ENCODE results near the gene XYLT2. TPM values are rescaled to one million over a fixed set of nuclear protein-coding genes. Genes with fewer than 3 reads are reported as not detected.

The XYLT2 gene
- total RNA-seq, 2 experiments from 2014 or later = 22.5 to 25.5 TPM

DNA sequence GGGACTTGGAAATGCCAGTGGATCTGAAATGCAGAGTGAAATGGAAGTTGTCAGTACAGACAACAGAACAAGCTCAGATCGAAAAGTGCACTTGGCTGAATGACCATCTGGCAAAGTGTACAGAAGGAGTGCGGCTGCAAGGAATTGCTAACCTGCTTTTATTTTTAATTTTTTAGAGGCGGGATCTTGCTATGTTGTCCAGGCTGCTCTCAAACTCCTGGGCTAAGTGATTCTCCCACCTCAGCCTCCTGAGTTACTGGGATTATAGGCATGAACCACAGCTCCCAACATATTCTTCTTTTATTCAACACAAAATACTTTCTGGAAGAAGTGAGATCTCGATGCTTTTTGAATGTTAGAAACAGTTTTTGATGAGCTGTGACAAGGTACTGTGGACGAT is 47.8 kb downstream of the XYLT2 start:
- POLR2A ChIA-PET = no interaction called here

GRCh38 chr17:50394711-50395110 is 48.8 kb downstream of the XYLT2 start:
- H3K9me3 ChIP-seq (ENCODE audit: low read length) = no peaks in the 10 kb centered on the region
- intact Hi-C loops (cut with micrococcal nuclease; ENCODE audit: unreplicated experiment) = no loop called here
- peaks cover 44% of the 10 kb centered on the region for H3K4me1 ChIP-seq (ENCODE audit: insufficient read depth, low read length, poor library complexity, severe bottlenecking)
- H3K4me3 ChIP-seq (ENCODE audit: low read depth, low read length, poor library complexity, severe bottlenecking) = no peak overlapping the region
- no peaks in the 10 kb centered on the region for H3K9me2 ChIP-seq (ENCODE audit: insufficient read depth, low read length)
- DNase-seq (ENCODE audit: low spot score) = no peak
- no TSS peak for BruUV-seq (replicated peaks)
- H2AFZ ChIP-seq (ENCODE audit: low read length) = no peak overlapping the region
- H3K36me3 ChIP-seq (ENCODE audit: insufficient read depth, low read length) = peaks cover 57% of the 10 kb centered on the region
- peaks cover 18% of the 10 kb centered on the region; the same call in 1 of the 2 replicates for H4K20me1 ChIP-seq (ENCODE audit: insufficient read depth, low read length)
- no peak overlapping the region for H3K27ac ChIP-seq (ENCODE audit: low read depth, low read length, poor library complexity, severe bottlenecking)
- ChIA-PET CTCF (ENCODE audit: unreplicated experiment) (interaction anchor here (0.6 kb wide), 1 partner anchor 42 kb away, joined by 3 read pairs; no protein-coding TSS in a partner anchor), POLR2A (no interaction called here)
- peak overlapping the region; percentile 97; the same call in 1 of the 2 replicates for H3K4me2 ChIP-seq (ENCODE audit: low read length)
- H3K79me2 ChIP-seq (ENCODE audit: insufficient read depth, low read depth, low read length) = peaks cover 38% of the 10 kb centered on the region
- TF ChIP-seq, protein P1, sequence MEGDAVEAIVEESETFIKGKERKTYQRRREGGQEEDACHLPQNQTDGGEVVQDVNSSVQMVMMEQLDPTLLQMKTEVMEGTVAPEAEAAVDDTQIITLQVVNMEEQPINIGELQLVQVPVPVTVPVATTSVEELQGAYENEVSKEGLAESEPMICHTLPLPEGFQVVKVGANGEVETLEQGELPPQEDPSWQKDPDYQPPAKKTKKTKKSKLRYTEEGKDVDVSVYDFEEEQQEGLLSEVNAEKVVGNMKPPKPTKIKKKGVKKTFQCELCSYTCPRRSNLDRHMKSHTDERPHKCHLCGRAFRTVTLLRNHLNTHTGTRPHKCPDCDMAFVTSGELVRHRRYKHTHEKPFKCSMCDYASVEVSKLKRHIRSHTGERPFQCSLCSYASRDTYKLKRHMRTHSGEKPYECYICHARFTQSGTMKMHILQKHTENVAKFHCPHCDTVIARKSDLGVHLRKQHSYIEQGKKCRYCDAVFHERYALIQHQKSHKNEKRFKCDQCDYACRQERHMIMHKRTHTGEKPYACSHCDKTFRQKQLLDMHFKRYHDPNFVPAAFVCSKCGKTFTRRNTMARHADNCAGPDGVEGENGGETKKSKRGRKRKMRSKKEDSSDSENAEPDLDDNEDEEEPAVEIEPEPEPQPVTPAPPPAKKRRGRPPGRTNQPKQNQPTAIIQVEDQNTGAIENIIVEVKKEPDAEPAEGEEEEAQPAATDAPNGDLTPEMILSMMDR (conservative IDR thresholded peaks at IDR 0.05; ENCODE audit: low read length) = no peak
- TF ChIP-seq EZH2phosphoT487 (IDR thresholded peaks at IDR 0.05; ENCODE audit: borderline replicate concordance, low read depth, low read length) = no peak

More for the DNA sequence above, 47.8 kb downstream of the XYLT2 start:
- Histone ChIP-seq H3K79me2 (ENCODE audit: insufficient read depth, low read depth, low read length) (peaks cover 38% of the 10 kb centered on the region), H3K9me2 (ENCODE audit: insufficient read depth, low read length) (no peaks in the 10 kb centered on the region), H3K4me1 (ENCODE audit: insufficient read depth, low read length, poor library complexity, severe bottlenecking) (peaks cover 44% of the 10 kb centered on the region), H4K20me1 (ENCODE audit: insufficient read depth, low read length) (peaks cover 18% of the 10 kb centered on the region; the same call in 1 of the 2 replicates), H3K36me3 (ENCODE audit: insufficient read depth, low read length) (peaks cover 67% of the 10 kb centered on the region), H3K4me2 (ENCODE audit: low read length) (no peak overlapping the region), H3K9me3 (ENCODE audit: low read length) (no peaks in the 10 kb centered on the region), H3K27ac (ENCODE audit: low read depth, low read length, poor library complexity, severe bottlenecking) (no peak overlapping the region), H2AFZ (ENCODE audit: low read length) (no peak overlapping the region), H3K4me3 (ENCODE audit: low read depth, low read length, poor library complexity, severe bottlenecking) (no peak overlapping the region)
- CTCF ChIA-PET (ENCODE audit: unreplicated experiment) = no interaction called here
- no peak for DNase-seq (ENCODE audit: low spot score)
- intact Hi-C loops (cut with micrococcal nuclease; ENCODE audit: unreplicated experiment) = no loop called here
- no TSS peak for BruUV-seq (replicated peaks)
- TF ChIP-seq, protein P1 (conservative IDR thresholded peaks at IDR 0.05; ENCODE audit: low read length) = no peak
- TF ChIP-seq EZH2phosphoT487 (IDR thresholded peaks at IDR 0.05; ENCODE audit: borderline replicate concordance, low read depth, low read length) = no peak

All from OCI-LY7 (cell line).